Measurements from ENCODE around the gene DOHH. TPM values are rescaled to one million over a fixed set of nuclear protein-coding genes. Genes with fewer than 3 reads are reported as not detected.
"Not testable (repeated sequence)": the region's sequence is repeated elsewhere in the genome, so short reads cannot be mapped to it uniquely, and the experiment has no call there.

DOHH gene
- total and polyA plus RNA-seq, 7 donors, result 7.2 to 22.5 (median 16.9) TPM

DNA sequence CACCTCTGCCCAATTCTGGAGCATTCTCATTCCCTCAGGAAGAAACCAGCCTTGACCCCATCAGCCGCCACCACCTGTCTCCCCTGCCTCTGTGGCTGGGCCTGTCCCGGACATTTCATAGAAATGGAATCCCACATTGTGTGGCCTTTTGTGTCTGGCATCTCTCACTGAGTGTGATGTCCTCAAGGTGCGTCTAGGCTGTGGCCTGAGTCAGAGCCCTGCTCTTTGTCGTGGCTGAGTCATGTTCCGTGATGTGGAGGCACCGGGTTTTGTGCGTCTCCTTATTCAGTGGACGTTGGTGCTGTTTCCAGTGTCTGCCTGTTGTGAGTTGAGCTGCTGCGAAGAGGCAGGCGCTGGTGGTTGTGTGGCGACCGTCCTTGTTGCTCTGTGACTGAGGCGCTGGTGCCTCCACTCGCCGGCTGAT, 9.1 kb upstream of the DOHH start:
- no peaks in the 10 kb centered on the region for H3K27me3 ChIP-seq
- intact Hi-C loops (cut with DNase I), result no loop called here
- peaks cover 0 to 77% (median 43%) of the 10 kb centered on the region in 4 donors for H3K4me1 ChIP-seq
- DNase-seq, result no peak
- peak overlapping the region in 3 of 4 donors; percentile 6 to 92 (median 90) for H3K27ac ChIP-seq
- no peaks in the 10 kb centered on the region for H3K9me3 ChIP-seq
- no peak overlapping the region for H3K4me3 ChIP-seq
- no peak for TF ChIP-seq POLR2A (IDR thresholded peaks at IDR 0.05)
- peak in 1 of 4 donors; percentile 40 for TF ChIP-seq POLR2AphosphoS5 (IDR thresholded peaks at IDR 0.05)
- H3K36me3 ChIP-seq, result peaks cover 0 to 5% (median 2%) of the 10 kb centered on the region in 4 donors
- WGBS, 2 donors, result 91 to 93% methylated on average over 15 of the region's 15 CpGs

- 88 to 91% methylated on average over 23 of the region's 23 CpGs for WGBS, 2 donors
- Histone ChIP-seq H3K4me1 (peaks cover 0 to 73% (median 43%) of the 10 kb centered on the region in 4 donors), H3K36me3 (peaks cover 0 to 5% (median 2%) of the 10 kb centered on the region in 4 donors), H3K9me3 (no peaks in the 10 kb centered on the region), H3K4me3 (no peak overlapping the region), H3K27me3 (no peaks in the 10 kb centered on the region), H3K27ac (peak overlapping the region in 3 of 4 donors; percentile 6 to 92 (median 90))
- TF ChIP-seq, protein P1, sequence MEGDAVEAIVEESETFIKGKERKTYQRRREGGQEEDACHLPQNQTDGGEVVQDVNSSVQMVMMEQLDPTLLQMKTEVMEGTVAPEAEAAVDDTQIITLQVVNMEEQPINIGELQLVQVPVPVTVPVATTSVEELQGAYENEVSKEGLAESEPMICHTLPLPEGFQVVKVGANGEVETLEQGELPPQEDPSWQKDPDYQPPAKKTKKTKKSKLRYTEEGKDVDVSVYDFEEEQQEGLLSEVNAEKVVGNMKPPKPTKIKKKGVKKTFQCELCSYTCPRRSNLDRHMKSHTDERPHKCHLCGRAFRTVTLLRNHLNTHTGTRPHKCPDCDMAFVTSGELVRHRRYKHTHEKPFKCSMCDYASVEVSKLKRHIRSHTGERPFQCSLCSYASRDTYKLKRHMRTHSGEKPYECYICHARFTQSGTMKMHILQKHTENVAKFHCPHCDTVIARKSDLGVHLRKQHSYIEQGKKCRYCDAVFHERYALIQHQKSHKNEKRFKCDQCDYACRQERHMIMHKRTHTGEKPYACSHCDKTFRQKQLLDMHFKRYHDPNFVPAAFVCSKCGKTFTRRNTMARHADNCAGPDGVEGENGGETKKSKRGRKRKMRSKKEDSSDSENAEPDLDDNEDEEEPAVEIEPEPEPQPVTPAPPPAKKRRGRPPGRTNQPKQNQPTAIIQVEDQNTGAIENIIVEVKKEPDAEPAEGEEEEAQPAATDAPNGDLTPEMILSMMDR (IDR thresholded peaks at IDR 0.05), result no peak
- TF ChIP-seq POLR2AphosphoS5 (IDR thresholded peaks at IDR 0.05) (no peak), POLR2A (IDR thresholded peaks at IDR 0.05) (no peak)
- intact Hi-C loops (cut with DNase I), result no loop called here
- DNase-seq, result no peak
Measured at GRCh38 chr19:3508771-3509535, 8.5 kb upstream of the DOHH start.

DNA sequence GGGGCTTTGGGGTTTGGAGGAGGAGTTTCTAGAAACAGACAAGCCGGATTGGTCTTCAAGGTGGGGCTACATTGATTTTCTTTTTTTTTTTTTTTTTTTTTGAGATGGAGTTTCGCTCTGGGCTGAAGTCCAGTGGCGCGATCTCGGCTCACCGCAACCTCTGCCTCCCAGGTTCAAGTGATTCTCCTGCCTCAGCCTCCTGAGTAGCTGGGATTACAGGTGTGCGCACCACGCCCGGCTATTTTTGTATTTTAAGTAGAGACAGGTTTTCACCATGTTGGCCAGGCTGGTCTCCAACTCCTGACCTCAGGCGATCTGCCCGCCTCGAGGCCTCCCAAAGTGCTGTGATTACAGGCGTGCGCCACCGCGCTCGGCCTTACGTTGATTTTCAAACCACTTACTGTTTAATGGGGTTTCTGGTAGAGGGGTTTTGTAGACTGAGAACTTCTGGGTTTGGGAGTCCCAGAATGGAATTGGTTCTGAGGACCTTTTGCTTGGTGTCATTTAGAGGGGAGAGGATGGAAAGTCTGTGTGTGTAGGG, 7.7 kb upstream of the DOHH start:
- H3K27ac ChIP-seq, result peak overlapping the region in 3 of 4 donors; percentile 83 to 92 (median 90)
- H3K4me3 ChIP-seq; H3K36me3 ChIP-seq; DNase-seq; H3K9me3 ChIP-seq; intact Hi-C loops (cut with DNase I); H3K27me3 ChIP-seq: not testable (repeated sequence)
- peaks cover 0 to 66% (median 41%) of the 10 kb centered on the region in 4 donors for H3K4me1 ChIP-seq
- WGBS, 2 donors, result 90 to 94% methylated on average over 18 of the region's 18 CpGs

DNA sequence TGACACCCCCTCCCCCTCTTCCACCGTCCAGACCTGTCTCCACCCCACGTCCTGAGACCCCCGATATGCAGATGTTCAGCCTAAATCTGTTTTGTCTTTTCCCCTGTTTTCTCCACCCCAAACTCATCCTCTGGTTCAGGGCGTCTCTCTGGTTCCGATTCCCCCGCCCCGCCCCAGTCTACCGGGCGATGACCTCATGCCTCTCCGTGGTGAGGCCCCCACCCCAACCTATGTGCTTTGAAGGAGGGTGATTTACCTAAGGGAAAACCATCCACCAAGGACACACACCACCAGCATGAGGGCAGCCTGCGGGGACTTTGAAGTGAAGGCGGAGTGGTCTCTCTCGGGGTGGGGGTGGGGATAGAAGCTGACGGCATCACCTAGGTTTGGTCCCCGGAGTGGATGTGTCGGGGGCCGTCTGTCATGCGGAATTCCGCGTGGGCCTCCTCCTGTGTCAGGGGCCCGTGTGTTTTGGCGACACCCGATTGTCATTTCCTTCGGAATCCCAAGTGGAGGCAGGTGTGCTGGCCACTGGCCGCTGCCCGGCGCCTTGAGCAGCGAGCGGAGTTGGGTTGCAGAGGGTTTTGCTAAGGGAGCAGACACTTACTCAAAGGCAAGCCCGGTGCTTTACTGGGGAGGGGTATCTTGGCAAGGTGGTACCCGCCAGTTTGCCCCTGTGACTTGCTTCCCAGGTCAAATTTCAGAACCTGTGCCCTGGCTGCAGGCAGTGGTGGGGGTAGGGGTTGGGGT, 7.1 kb upstream of the DOHH start:
- no peak for DNase-seq
- H3K27me3 ChIP-seq, result no peaks in the 10 kb centered on the region
- TF ChIP-seq POLR2AphosphoS5 (IDR thresholded peaks at IDR 0.05) (no peak), POLR2A (IDR thresholded peaks at IDR 0.05) (no peak), EP300 (IDR thresholded peaks at IDR 0.05) (no peak)
- TF ChIP-seq, protein P1 (IDR thresholded peaks at IDR 0.05), result no peak
- H3K36me3 ChIP-seq, result peaks cover 0 to 5% (median 2%) of the 10 kb centered on the region in 4 donors
- peak overlapping the region; percentile 75 to 92 (median 89) for H3K4me3 ChIP-seq
- no peaks in the 10 kb centered on the region for H3K9me3 ChIP-seq
- peak overlapping the region; percentile 81 to 92 (median 86) for H3K27ac ChIP-seq
- 45 to 48% methylated on average over 31 of the region's 31 CpGs for WGBS, 2 donors
- intact Hi-C loops (cut with DNase I), result loop anchor here (2.0 kb wide), 1 partner anchor 65 kb away; the partner anchor contains the start of gene HMG20B
- peaks cover 0 to 59% (median 38%) of the 10 kb centered on the region in 4 donors for H3K4me1 ChIP-seq

GRCh38 chr19:3506384-3507340, 6.2 kb upstream of the DOHH start:
- intact Hi-C loops (cut with DNase I), result loop anchor here (2.0 kb wide), 1 partner anchor 66 kb away; the partner anchor contains the start of gene HMG20B
- Histone ChIP-seq H3K9me3 (no peaks in the 10 kb centered on the region), H3K4me3 (peak overlapping the region; percentile 75 to 92 (median 89)), H3K27ac (peak overlapping the region; percentile 81 to 92 (median 86)), H3K4me1 (peaks cover 0 to 50% (median 36%) of the 10 kb centered on the region in 4 donors), H3K27me3 (no peaks in the 10 kb centered on the region), H3K36me3 (peaks cover 0 to 5% (median 2%) of the 10 kb centered on the region in 4 donors)
- TF ChIP-seq EP300 (IDR thresholded peaks at IDR 0.05) (no peak), POLR2AphosphoS5 (IDR thresholded peaks at IDR 0.05) (no peak), POLR2A (IDR thresholded peaks at IDR 0.05) (no peak)
- TF ChIP-seq, protein P1 (IDR thresholded peaks at IDR 0.05), result no peak
- DNase-seq, result peak; percentile 80
- WGBS, 2 donors, result 1% methylated on average over 69 of the region's 69 CpGs

All from sigmoid colon (tissue), 7 donors.